HepG2 (cell line): ENCODE measurements around the gene DEDD2. TPM values are rescaled to one million over a fixed set of nuclear protein-coding genes. Genes with fewer than 3 reads are reported as not detected.

ENCODE experiments used
- ATAC-seq: fragments of 200-7000 bp; cut with Tn5 transposase; 3 replicates; pipeline ENCODE4 v1.9.1; 2020; ENCODE audit warnings: mild to moderate bottlenecking, moderate library complexity
- BruUV-seq: library from RNA; stranded (reverse); fragments of 400-500 nt; replicated peaks from 2 replicates; lab custom pipeline; 2021; lab: Mats Ljungman, UMichigan
- CTCF ChIA-PET: fragments of 300-600 bp; formaldehyde crosslinking; extraction: SDS; loops from one replicate; lab custom pipeline; 2021; ENCODE audit warnings: low total read pairs, inconsistent platforms, low intra/inter-chr PET ratio; lab: Yijun Ruan, JAX
- POLR2A ChIA-PET: fragments of 350-600 bp; sonication (Branson Sonifier 250); formaldehyde crosslinking; loops from one replicate; lab custom pipeline; 2020; ENCODE audit warnings: antibody characterized with exemption, inconsistent platforms; lab: Yijun Ruan, JAX
- DNase-seq: peaks from one replicate; pipeline ENCODE4 v3.0.0-alpha.2; 2015; ENCODE audit warnings: low spot score
- FAIRE-seq: peaks from 3 replicates; lab custom pipeline; 2011; peaks lifted over from hg19 to GRCh38; lab: Jason Lieb, UNC
- H2AFZ ChIP-seq: one replicate; pipeline ENCODE4 v1.6.1; 2011; ENCODE audit warnings: low read length, inconsistent platforms
- H3K27ac ChIP-seq: fragments of 300-600 bp; 3 replicates; pipeline ENCODE4 v1.8.0; 2011; ENCODE audit warnings: mixed run types, mild to moderate bottlenecking, mixed read lengths, low read length, inconsistent platforms; ENCODE audit not compliant: insufficient read depth; ENCODE audit errors: extremely low read length
- H3K27me3 ChIP-seq, 2 experiments: fragments of 200-600 bp in 1 of 2; 2 replicates in 1 of 2; 3 replicates in 1 of 2; pipeline versions ENCODE4 v1.6.0 to v1.8.0; 2011; ENCODE audit warnings: low read length in 2 of 2, mild to moderate bottlenecking in 2 of 2, moderate library complexity in 2 of 2, inconsistent platforms in 1 of 2; ENCODE audit not compliant: insufficient read depth in 2 of 2, control insufficient read depth in 1 of 2
- H3K36me3 ChIP-seq, 2 experiments: fragments of 200-600 bp in 1 of 2; replicated peaks in 1 of 2; 2 replicates in 1 of 2; 3 replicates in 1 of 2; pipeline versions ENCODE4 v1.5.1 to v1.8.0; 2011; ENCODE audit warnings: low read length in 2 of 2, inconsistent platforms in 1 of 2; ENCODE audit not compliant: insufficient read depth in 2 of 2, control insufficient read depth in 1 of 2
- H3K4me1 ChIP-seq: 2 replicates; pipeline ENCODE4 v1.5.1; 2012; ENCODE audit warnings: low read length, inconsistent platforms; ENCODE audit not compliant: insufficient read depth
- H3K4me2 ChIP-seq: 2 replicates; pipeline ENCODE4 v1.6.0; 2011; ENCODE audit warnings: low read depth, low read length, inconsistent platforms
- H3K4me3 ChIP-seq, 3 experiments: fragments of 200-600 bp in 1 of 3; sonication (generic), shearing (Covaris generic) in 1 of 3; replicated peaks in 1 of 3; 2 replicates each; pipeline ENCODE4 v1.5.1; 2011 to 2016; ENCODE audit warnings: low read length in 3 of 3, inconsistent platforms in 2 of 3, low read depth in 2 of 3, mild to moderate bottlenecking in 2 of 3, control low read depth in 1 of 3, mixed read lengths in 1 of 3; ENCODE audit not compliant: insufficient read depth in 1 of 3
- H3K79me2 ChIP-seq: one replicate; pipeline ENCODE4 v1.6.1; 2011; ENCODE audit warnings: low read length, inconsistent platforms; ENCODE audit not compliant: insufficient read depth
- H3K9ac ChIP-seq: 2 replicates; pipeline ENCODE4 v1.6.0; 2011; ENCODE audit warnings: mild to moderate bottlenecking, low read depth, low read length, inconsistent platforms; ENCODE audit not compliant: insufficient read depth
- H3K9me3 ChIP-seq: 2 replicates; pipeline ENCODE4 v1.5.1; 2012; ENCODE audit warnings: mild to moderate bottlenecking, low read length
- H4K20me1 ChIP-seq: 2 replicates; pipeline ENCODE4 v1.6.0; 2011; ENCODE audit warnings: inconsistent platforms, mild to moderate bottlenecking, low read length, moderate library complexity; ENCODE audit not compliant: insufficient read depth
- ATRX ChIP-seq: sonication (generic); formaldehyde crosslinking; IDR thresholded peaks from 2 replicates; pipeline ENCODE4 v1.4.0; 2020; ENCODE audit warnings: missing genetic modification reagents, borderline replicate concordance
- BRD4 ChIP-seq: sonication (generic); formaldehyde crosslinking; IDR thresholded peaks from 2 replicates; pipeline ENCODE4 v1.4.0; 2020; ENCODE audit warnings: missing genetic modification reagents
- CC2D1A ChIP-seq: sonication (generic); formaldehyde crosslinking; IDR thresholded peaks from 2 replicates; pipeline ENCODE4 v1.8.1; 2023; ENCODE audit warnings: mild to moderate bottlenecking, missing genetic modification reagents
- HIC2 ChIP-seq: sonication (generic); formaldehyde crosslinking; IDR thresholded peaks from 2 replicates; pipeline ENCODE4 v1.9.0; 2022; ENCODE audit warnings: low read depth, missing genetic modification reagents
- KMT2A ChIP-seq: sonication (generic); formaldehyde crosslinking; IDR thresholded peaks from 2 replicates; pipeline ENCODE4 v1.4.0; 2020; ENCODE audit warnings: missing genetic modification reagents
- LCORL ChIP-seq, 2 experiments: fragments of 450-650 bp in 1 of 2; sonication (generic) in 1 of 2; formaldehyde crosslinking in 1 of 2; IDR thresholded peaks; 2 replicates each; pipeline versions ENCODE4 v1.5.0 to v1.6.1; 2017 to 2020; ENCODE audit warnings: antibody characterized with exemption in 1 of 2, missing genetic modification reagents in 1 of 2
- MTF1 ChIP-seq: sonication (generic); formaldehyde crosslinking; IDR thresholded peaks from 2 replicates; pipeline ENCODE4 v1.5.0; 2020; ENCODE audit warnings: missing genetic modification reagents
- NCOA5 ChIP-seq: sonication (generic); formaldehyde crosslinking; IDR thresholded peaks from 2 replicates; pipeline ENCODE4 v1.4.0; 2020; ENCODE audit warnings: missing genetic modification reagents
- NFIC ChIP-seq: IDR thresholded peaks from 2 replicates; pipeline ENCODE4 v1.6.1; 2012; ENCODE audit warnings: mild to moderate bottlenecking, low read length, inconsistent platforms
- NFYB ChIP-seq: sonication (generic); formaldehyde crosslinking; IDR thresholded peaks from 2 replicates; pipeline ENCODE4 v1.4.0; 2020; ENCODE audit warnings: missing genetic modification reagents
- PHB2 ChIP-seq: fragments of 450-650 bp; IDR thresholded peaks from 2 replicates; pipeline ENCODE4 v1.6.1; 2018; ENCODE audit not compliant: partially characterized antibody
- REPIN1 ChIP-seq: sonication (generic); formaldehyde crosslinking; IDR thresholded peaks from 2 replicates; pipeline ENCODE4 v1.8.0; 2022; ENCODE audit warnings: missing genetic modification reagents, low read depth, mild to moderate bottlenecking, borderline replicate concordance
- STAG1 ChIP-seq: sonication (generic); formaldehyde crosslinking; IDR thresholded peaks from 2 replicates; pipeline ENCODE4 v1.4.0; 2020; ENCODE audit warnings: missing genetic modification reagents
- ZFP36L1 ChIP-seq: sonication (generic); formaldehyde crosslinking; IDR thresholded peaks from 2 replicates; pipeline ENCODE4 v1.8.0; 2022; ENCODE audit warnings: mild to moderate bottlenecking, missing genetic modification reagents, moderate library complexity
- ZFYVE20 ChIP-seq: sonication (generic); formaldehyde crosslinking; IDR thresholded peaks from 2 replicates; pipeline ENCODE4 v1.8.0; 2023; ENCODE audit warnings: low read depth, mild to moderate bottlenecking, moderate library complexity, missing genetic modification reagents, borderline replicate concordance
- ZKSCAN1 ChIP-seq: fragments of 150-350 bp; IDR thresholded peaks from 2 replicates; pipeline ENCODE4 v1.6.1; 2014; ENCODE audit warnings: low read length
- ZSCAN20 ChIP-seq: sonication (generic); formaldehyde crosslinking; IDR thresholded peaks from 2 replicates; pipeline ENCODE4 v1.4.0; 2020; ENCODE audit warnings: missing genetic modification reagents, mild to moderate bottlenecking, borderline replicate concordance
- WGBS: methylation state at CpG from one replicate; pipeline ENCODE4 v1.1.6; 2017; ENCODE audit warnings: low lambda C conversion rate; 5-methylcytosine and 5-hydroxymethylcytosine counted together
- in situ Hi-C: cut with HindIII; loops from 2 replicates; pipeline ENCODE4 v1.10.0; 2017; ENCODE audit warnings: low pct_unique_long_range_greater_than_20kb; ENCODE audit not compliant: extremely low pct_ligation_motif_present
- intact Hi-C: fragments of 100-400 bp; cut with micrococcal nuclease; formaldehyde crosslinking; loops from one replicate; pipeline ENCODE4 v1.10.0; 2022; ENCODE audit not compliant: unreplicated experiment
- polyA plus RNA-seq, 8 experiments: library from polyadenylated mRNA; depleted of rRNA in 3 of 8; stranded (reverse) in 7 of 8; unstranded in 1 of 8; fragments of >200 nt; fragmentation: Illumina TruSeq in 4 of 8; extraction: Trizol in 4 of 8; gene quantifications; 2 replicates each; pipeline versions ENCODE4 v1.2.1 to v1.2.3, GENCODE V29; 2011 to 2016; ENCODE audit warnings: low read depth in 4 of 8, missing spikeins in 1 of 8, mixed read lengths in 1 of 8; ENCODE audit not compliant: insufficient read depth in 1 of 8
- total RNA-seq, 5 experiments: library from RNA; depleted of rRNA; stranded (reverse); fragments of >200 nt; fragmentation: Illumina TruSeq; extraction: Trizol; gene quantifications; 2 replicates each; pipeline ENCODE4 v1.2.3, GENCODE V29; 2016; ENCODE audit warnings: low read depth in 1 of 5
- TF ChIP-seq, protein P1 (sequence below): sonication (generic); formaldehyde crosslinking; IDR thresholded peaks from 2 replicates; pipeline ENCODE4 v1.5.0; 2020; ENCODE audit warnings: missing genetic modification reagents
- TF ChIP-seq, protein P2 (sequence below): sonication (generic); formaldehyde crosslinking; IDR thresholded peaks from 2 replicates; pipeline ENCODE4 v1.4.0; 2020; ENCODE audit warnings: missing genetic modification reagents, low read depth, mild to moderate bottlenecking, borderline replicate concordance
- TF ChIP-seq, protein P3 (sequence below): IDR thresholded peaks from 2 replicates; pipeline ENCODE4 v1.6.1; 2018; ENCODE audit warnings: missing genetic modification reagents, mild to moderate bottlenecking, missing compliant biosample characterization

The DEDD2 gene
- total and polyA plus RNA-seq, 2 of the 13 experiments (the other 11 are each of a cell fraction or from before 2014, with no cell fraction given): 19.2 to 24.7 TPM

DNA sequence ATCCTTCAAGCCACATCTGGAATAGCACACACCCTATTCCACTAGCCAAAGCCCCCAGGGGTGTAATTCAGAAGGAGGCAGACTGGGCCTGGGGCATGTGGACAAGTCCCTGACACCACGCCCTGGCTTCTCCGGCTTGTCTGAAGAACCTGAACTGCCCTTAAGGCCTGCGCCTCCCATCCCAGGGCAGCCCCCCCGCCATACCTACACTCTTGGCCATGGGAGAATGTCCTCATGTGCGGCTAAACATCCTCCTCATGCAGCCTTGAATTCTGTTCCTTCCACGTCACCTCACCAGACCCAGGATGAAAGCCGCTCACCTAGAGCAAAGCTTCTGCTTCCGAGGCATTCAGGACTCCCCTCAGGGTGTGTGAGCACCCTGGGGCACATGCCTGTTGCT lies 60.9 kb downstream of the DEDD2 start:
- no TSS peak for BruUV-seq
- CTCF ChIA-PET: no interaction called here

DNA sequence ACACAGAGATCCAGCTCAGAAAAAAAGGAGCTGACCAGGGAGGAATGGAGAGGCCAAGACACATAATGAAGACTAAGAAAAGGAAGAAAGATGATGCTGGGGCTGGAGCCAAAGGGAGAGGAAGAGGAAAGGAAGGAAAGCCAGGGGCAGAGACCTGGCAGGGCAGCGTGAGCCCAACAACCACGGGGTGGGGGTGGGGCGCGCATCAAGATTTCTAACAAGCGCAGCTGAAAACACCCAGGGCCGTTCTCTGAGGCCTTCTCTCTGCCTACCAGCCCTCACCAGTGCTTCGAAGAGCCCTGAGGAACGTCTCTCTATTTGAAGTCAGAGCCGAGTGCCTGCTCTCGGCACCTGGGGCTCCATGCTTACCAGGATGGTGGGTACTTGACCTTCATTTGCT lies 61.7 kb downstream of the DEDD2 start:
- in situ Hi-C loops: no loop called here
- ChIA-PET POLR2A (no interaction called here), CTCF (no interaction called here)
- 34% methylated on average over 5 of the region's 10 CpGs for WGBS
- H3K27ac ChIP-seq: no peak overlapping the region
- H3K9me3 ChIP-seq: no peaks in the 10 kb centered on the region
- DNase-seq (no peak), FAIRE-seq (no peak), ATAC-seq (no peak)
- no peaks in the 10 kb centered on the region for H3K36me3 ChIP-seq
- H3K9ac ChIP-seq: no peak overlapping the region
- H2AFZ ChIP-seq: no peak overlapping the region
- intact Hi-C loops: no loop called here
- no peaks in the 10 kb centered on the region for H3K79me2 ChIP-seq
- H3K27me3 ChIP-seq: peaks cover 11 to 71% of the 10 kb centered on the region in 2 experiments; a peak in 4 of 5 replicates
- no peak overlapping the region for H3K4me2 ChIP-seq
- no peaks in the 10 kb centered on the region for H4K20me1 ChIP-seq
- H3K4me3 ChIP-seq: no peak overlapping the region
- BruUV-seq: no TSS peak
- H3K4me1 ChIP-seq: peaks cover 9% of the 10 kb centered on the region; the same call in 1 of the 2 replicates
- TF ChIP-seq CC2D1A: no peak
- TF ChIP-seq, protein P1, sequence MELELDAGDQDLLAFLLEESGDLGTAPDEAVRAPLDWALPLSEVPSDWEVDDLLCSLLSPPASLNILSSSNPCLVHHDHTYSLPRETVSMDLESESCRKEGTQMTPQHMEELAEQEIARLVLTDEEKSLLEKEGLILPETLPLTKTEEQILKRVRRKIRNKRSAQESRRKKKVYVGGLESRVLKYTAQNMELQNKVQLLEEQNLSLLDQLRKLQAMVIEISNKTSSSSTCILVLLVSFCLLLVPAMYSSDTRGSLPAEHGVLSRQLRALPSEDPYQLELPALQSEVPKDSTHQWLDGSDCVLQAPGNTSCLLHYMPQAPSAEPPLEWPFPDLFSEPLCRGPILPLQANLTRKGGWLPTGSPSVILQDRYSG (CRISPR knock-in tag): no peak
- no peak for TF ChIP-seq NFIC
- no peak for TF ChIP-seq HIC2 (CRISPR knock-in tag)
- TF ChIP-seq LCORL (IDR thresholded peaks at IDR 0.05): no peak
- TF ChIP-seq LCORL (CRISPR knock-in tag; IDR thresholded peaks at IDR 0.05): no peak
- TF ChIP-seq, protein P2, sequence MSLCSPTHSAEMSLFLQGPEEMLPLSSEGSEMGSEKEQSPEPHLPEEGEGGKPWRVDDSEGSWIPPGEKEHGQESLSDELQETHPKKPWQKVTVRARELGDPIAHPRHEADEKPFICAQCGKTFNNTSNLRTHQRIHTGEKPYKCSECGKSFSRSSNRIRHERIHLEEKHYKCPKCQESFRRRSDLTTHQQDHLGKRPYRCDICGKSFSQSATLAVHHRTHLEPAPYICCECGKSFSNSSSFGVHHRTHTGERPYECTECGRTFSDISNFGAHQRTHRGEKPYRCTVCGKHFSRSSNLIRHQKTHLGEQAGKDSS (CRISPR knock-in tag): no peak
- no peak for TF ChIP-seq ZSCAN20 (CRISPR knock-in tag)
- TF ChIP-seq, protein P3, sequence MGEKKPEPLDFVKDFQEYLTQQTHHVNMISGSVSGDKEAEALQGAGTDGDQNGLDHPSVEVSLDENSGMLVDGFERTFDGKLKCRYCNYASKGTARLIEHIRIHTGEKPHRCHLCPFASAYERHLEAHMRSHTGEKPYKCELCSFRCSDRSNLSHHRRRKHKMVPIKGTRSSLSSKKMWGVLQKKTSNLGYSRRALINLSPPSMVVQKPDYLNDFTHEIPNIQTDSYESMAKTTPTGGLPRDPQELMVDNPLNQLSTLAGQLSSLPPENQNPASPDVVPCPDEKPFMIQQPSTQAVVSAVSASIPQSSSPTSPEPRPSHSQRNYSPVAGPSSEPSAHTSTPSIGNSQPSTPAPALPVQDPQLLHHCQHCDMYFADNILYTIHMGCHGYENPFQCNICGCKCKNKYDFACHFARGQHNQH (CRISPR knock-in tag): no peak
- no peak for TF ChIP-seq PHB2
- no peak for TF ChIP-seq NCOA5 (CRISPR knock-in tag)
- TF ChIP-seq ZKSCAN1: no peak
- no peak for TF ChIP-seq MTF1 (CRISPR knock-in tag)

More for the DNA sequence above, 60.9 kb downstream of the DEDD2 start:
- Histone ChIP-seq H3K79me2 (no peaks in the 10 kb centered on the region), H3K27ac (no peak overlapping the region), H2AFZ (no peak overlapping the region), H3K4me3 (no peak overlapping the region), H4K20me1 (no peaks in the 10 kb centered on the region), H3K27me3 (peaks cover 13 to 76% of the 10 kb centered on the region in 2 experiments; a peak in 4 of 5 replicates), H3K9ac (no peak overlapping the region), H3K36me3 (no peaks in the 10 kb centered on the region), H3K4me2 (no peak overlapping the region), H3K4me1 (peaks cover 9% of the 10 kb centered on the region; the same call in 1 of the 2 replicates), H3K9me3 (no peaks in the 10 kb centered on the region)
- DNase-seq: no peak
- POLR2A ChIA-PET: no interaction called here
- intact Hi-C loops: no loop called here
- no peak for ATAC-seq
- TF ChIP-seq ZFYVE20 (CRISPR knock-in tag): no peak
- TF ChIP-seq BRD4 (CRISPR knock-in tag): no peak
- no peak for TF ChIP-seq KMT2A
- no peak for TF ChIP-seq ZFP36L1 (CRISPR knock-in tag)
- no peak for TF ChIP-seq NFYB
- TF ChIP-seq REPIN1 (CRISPR knock-in tag): no peak
- TF ChIP-seq ATRX (CRISPR knock-in tag): no peak
- no peak for TF ChIP-seq STAG1
- 4% methylated on average over 4 of the region's 8 CpGs for WGBS
- in situ Hi-C loops: no loop called here
- no peak for FAIRE-seq
